Measurements from ENCODE around the gene ADAD1. TPM values are rescaled to one million over a fixed set of nuclear protein-coding genes. Genes with fewer than 3 reads are reported as not detected.

ADAD1 gene
- total RNA-seq, 2 donors from 2014 or later, result not detected

GRCh38 chr4:122434285-122434684 lies 55.5 kb downstream of the ADAD1 start:
- ATAC-seq (no peak), DNase-seq (no peak)
- intact Hi-C loops (cut with DNase I, micrococcal nuclease), result no loop called here

GRCh38 chr4:122450847-122451246 lies 72.0 kb downstream of the ADAD1 start:
- DNase-seq, result no peak
- ATAC-seq, result no peak
- intact Hi-C loops (cut with DNase I, micrococcal nuclease), result no loop called here

DNA sequence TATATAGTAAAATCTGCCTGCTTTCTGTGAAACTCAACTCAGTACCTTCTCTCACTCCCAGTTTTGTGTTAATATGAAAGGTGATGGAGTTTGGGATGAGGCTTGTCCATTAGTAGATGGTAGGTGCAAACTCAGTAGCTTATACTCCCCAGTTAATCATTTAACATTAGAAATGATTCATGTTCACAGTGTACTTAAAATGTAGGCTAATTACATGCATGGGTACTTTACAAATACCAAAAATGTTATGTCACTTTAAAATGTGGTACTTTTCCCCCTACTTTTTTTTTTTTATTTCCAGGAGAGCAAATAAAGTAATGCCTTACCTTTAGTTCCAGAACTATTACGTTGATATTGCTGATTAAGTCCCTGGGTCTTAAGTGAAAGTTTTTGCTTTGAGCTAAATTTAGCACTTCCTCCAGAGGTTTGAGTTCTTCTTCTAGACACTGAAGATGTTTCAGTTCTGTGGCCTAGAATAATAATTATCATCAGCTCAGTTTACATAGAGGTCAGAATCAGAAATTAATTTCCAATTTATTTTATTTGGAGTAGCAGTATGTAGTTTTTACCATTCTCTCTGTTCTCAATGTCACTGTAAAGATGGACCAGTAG lies 74.7 kb downstream of the ADAD1 start:
- no peak for DNase-seq
- intact Hi-C loops (cut with DNase I, micrococcal nuclease), result no loop called here
- ATAC-seq, result no peak

GRCh38 chr4:122456231-122457116 lies 77.7 kb downstream of the ADAD1 start, which contains the start of gene IL2:
Gene IL2 (minus strand): TSS chr4:122456725. CDS start chr4:122456440, 285 bp downstream.
- DNase-seq, result no peak
- intact Hi-C loops (cut with DNase I, micrococcal nuclease), result no loop called here

DNA sequence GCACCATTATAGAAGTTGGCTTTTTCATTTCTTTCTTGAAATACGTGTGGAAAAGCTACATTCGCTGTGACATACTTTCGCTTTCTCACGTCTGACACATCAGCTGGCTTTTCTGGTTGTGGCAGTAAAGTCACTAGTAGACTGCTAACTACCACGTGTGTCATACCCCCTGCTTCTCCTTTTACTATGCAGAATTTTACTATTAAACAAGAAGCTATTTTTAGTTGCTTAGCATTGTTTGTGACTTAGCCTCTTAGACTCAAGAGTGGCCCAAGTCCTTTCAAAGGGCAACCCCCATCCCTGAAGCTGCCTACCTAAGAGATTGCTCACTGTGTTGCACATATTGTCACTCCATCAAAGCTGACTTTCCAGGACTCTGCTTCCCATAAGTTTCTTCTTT lies 79.8 kb downstream of the ADAD1 start:
- intact Hi-C loops (cut with DNase I, micrococcal nuclease), result no loop called here
- DNase-seq (no peak), ATAC-seq (no peak)

More at GRCh38 chr4:122456231-122457116, 77.7 kb downstream of the ADAD1 start, which contains the start of gene IL2:
- no peak for ATAC-seq

DNA sequence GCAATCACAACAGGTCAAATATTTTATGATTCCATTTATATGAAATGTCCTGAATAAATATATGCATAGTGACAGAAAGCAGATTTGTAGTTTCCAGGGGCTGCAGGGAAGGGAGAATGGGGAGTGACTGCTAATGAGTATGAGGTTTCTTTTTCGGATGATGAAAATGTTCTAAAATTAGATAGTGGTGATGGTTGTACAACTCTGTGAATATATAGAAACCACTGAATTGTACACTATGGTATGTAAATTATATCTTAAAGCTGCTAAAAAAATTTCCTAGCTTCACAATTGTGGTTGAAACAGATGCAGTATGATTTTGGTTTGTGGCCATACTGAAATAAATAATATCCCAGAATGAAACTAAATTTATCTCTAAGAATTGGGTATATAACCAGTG lies 90.6 kb downstream of the ADAD1 start:
- no peak for DNase-seq
- ATAC-seq, result no peak
- intact Hi-C loops (cut with DNase I, micrococcal nuclease), result no loop called here

- intact Hi-C loops (cut with DNase I, micrococcal nuclease), result no loop called here
- ATAC-seq (no peak), DNase-seq (no peak)
Observed at GRCh38 chr4:122475233-122475632, 96.4 kb downstream of the ADAD1 start.

- ATAC-seq (no peak), DNase-seq (no peak)
- intact Hi-C loops (cut with DNase I, micrococcal nuclease), result no loop called here
Observed at GRCh38 chr4:122476126-122476525, 97.3 kb downstream of the ADAD1 start.

DNA sequence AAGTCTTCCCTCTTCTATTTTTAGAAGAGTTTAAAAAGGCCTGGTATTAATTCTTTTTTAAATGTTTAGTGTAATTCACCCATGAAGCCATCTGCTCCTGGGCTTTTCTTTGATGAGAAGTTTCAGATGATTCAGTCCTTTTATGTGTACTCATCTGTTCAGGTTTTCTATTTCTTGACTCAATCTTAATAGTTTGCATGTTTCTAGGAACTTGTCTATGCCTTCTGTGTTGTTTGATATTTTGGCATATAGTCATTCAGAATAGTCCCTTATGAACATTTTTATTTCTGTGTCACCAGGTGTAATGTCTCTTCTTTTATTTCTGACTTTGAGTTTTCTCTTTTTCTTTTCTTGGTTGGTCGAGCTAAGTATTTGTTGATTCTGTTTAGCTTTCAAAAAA lies 97.9 kb downstream of the ADAD1 start:
- DNase-seq (no peak), ATAC-seq (no peak)
- intact Hi-C loops (cut with DNase I, micrococcal nuclease), result no loop called here

Other genes starting within 250 kb of the ADAD1 start
- 100 to 1,000 TPM in 1 of 2 donors, 10 to 100 TPM in 1; 89.5 to 102 TPM for gene BLTP1, start 226.7 kb upstream of the ADAD1 start, total RNA-seq
- gene IL2, start 77.7 kb downstream of the ADAD1 start, total RNA-seq, result not detected
- gene IL21, start 242.1 kb downstream of the ADAD1 start, total RNA-seq, result not detected